Gastroesophageal sphincter (tissue), 3 donors: ENCODE results near the gene CCDC159.

Source experiments
- POLR2A ChIP-seq, 2 donors: fragments of 450-650 bp; IDR thresholded peaks; one replicate each; pipeline ENCODE4 v1.6.1; 2017; ENCODE audit warnings: antibody characterized with exemption in 2 of 2, mild to moderate bottlenecking in 2 of 2, moderate library complexity in 1 of 2
- POLR2AphosphoS5 ChIP-seq: sonication (generic); formaldehyde crosslinking; IDR thresholded peaks from one replicate; pipeline ENCODE4 v1.6.1; 2017; ENCODE audit warnings: antibody characterized with exemption
- TF ChIP-seq, protein P1 (sequence below), 4 experiments: fragments of 200-600 bp in 2 of 4; fragments of 450-650 bp in 2 of 4; sonication (generic) in 1 of 4; IDR thresholded peaks; one replicate each; pipeline ENCODE4 v1.5.1; 2017 to 2019; ENCODE audit warnings: antibody characterized with exemption in 4 of 4, mild to moderate bottlenecking in 2 of 4, moderate library complexity in 2 of 4

DNA sequence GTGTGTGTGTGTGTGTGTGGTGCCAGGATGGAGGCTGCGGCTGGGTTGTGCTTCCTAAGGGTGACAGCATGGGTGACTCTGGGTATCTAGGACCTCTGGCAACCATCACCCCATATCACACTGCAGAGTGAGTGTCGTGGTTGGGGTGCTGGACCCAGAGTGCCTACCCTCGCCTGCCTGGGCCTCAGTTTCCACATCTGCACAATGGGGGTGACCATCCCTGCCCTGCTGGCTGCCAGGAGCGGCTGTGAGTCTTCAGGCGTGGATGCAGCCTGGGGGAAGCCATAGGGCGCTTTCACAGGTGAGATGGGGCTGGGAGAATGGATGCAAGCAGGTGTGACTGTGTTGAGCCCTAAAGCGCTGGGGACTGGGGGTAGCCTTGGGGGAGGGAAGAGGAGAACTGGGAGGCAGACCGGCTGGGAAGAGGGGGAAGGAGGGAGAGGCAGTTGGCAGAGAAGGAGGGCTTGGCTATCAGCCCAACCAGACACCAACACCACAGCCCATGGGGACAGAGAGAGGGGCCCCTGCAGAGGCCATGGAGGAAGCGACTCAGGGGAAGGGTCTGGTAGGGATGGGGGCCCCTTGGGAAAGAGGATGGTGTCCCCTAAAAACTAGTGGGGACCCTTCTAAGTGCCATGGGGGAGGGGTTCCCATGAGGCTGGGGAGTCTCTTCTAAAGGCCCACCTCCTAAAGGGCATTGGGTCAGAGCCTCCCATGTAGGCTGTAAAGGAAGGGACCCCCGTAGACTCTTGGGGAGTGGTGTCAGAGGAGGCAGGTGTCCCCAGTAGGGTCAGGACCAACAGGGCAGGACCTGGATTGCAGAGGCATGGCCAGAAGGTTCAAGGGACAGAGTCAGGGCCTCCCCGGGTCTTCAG, 10.6 kb downstream of the CCDC159 start:
- TF ChIP-seq, protein P1, sequence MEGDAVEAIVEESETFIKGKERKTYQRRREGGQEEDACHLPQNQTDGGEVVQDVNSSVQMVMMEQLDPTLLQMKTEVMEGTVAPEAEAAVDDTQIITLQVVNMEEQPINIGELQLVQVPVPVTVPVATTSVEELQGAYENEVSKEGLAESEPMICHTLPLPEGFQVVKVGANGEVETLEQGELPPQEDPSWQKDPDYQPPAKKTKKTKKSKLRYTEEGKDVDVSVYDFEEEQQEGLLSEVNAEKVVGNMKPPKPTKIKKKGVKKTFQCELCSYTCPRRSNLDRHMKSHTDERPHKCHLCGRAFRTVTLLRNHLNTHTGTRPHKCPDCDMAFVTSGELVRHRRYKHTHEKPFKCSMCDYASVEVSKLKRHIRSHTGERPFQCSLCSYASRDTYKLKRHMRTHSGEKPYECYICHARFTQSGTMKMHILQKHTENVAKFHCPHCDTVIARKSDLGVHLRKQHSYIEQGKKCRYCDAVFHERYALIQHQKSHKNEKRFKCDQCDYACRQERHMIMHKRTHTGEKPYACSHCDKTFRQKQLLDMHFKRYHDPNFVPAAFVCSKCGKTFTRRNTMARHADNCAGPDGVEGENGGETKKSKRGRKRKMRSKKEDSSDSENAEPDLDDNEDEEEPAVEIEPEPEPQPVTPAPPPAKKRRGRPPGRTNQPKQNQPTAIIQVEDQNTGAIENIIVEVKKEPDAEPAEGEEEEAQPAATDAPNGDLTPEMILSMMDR (IDR thresholded peaks at IDR 0.05) = no peak
- TF ChIP-seq POLR2AphosphoS5 (no peak), POLR2A (IDR thresholded peaks at IDR 0.05) (no peak)
